AG10803 (cell line): Measurements from ENCODE around the gene MICALL1.

ENCODE experiments used
- DNase-seq: peaks from one replicate; pipeline ENCODE4 v3.0.0; 2010; ENCODE audit warnings: low read depth
- H3K4me3 ChIP-seq: 2 replicates; pipeline ENCODE4 v1.5.1; 2011; ENCODE audit warnings: mild to moderate bottlenecking, low read length, control low read depth
- CTCF ChIP-seq: conservative IDR thresholded peaks from 2 replicates; pipeline ENCODE4 v1.5.1; 2011; ENCODE audit warnings: mild to moderate bottlenecking, low read length, control low read depth, inconsistent platforms

The MICALL1 gene

DNA sequence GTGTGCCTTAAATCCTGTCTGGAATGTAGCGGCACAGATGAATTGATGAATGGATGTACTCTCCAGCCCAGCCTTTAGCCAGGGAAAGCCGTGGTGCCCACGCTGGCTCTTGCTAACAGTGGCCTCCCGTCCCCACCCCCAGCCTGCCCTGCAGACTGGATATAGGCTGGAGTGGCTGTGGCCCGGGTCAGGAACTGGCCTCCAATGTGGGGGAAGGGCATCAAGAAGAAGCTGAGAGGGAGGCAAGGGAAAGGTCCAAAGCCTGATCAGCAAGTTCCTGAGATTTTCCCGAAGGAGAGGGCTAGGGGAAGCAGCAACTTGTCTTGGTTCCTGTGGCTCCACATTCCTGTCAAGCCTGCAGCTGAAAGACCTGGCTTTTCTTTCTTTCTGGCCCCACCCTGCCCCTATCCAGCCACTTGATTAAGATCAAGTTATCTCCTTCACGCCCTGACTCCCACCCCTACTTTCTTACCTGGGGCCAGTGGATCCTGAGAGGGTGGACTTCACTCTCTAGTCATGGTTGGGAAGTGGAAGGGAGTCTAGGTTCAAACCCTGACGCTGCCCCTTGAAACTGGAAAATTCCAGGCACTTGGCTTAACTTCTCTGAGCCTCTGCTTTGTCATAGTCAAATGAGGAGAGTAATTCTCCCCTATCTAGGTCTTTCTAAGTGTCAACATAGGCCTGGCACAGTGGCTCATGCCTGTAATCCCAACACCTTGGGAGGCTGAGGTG lies 11.0 kb upstream of the MICALL1 start:
- DNase-seq: no peak
- no peak for TF ChIP-seq CTCF
- H3K4me3 ChIP-seq: no peak overlapping the region

DNA sequence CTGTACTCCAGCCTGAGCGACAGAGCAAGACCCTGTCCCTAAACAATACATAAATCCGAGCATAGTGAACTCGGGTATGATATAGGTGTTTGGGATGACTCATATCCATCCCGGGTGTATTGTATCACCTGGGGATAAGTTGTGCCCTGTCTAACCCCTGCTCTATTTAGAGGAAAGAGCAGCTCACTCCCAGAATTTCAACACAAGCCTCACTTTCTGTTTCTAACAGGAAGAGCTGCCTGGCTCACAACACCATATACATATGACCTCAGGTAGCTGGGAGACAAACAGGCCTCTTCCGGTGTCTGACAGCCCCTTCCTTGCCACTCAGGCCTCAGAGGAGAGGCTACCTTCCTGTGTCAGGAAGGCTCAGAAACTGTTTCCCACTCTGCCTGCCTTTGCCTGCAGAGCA lies 9.9 kb upstream of the MICALL1 start:
- no peak for TF ChIP-seq CTCF
- no peak overlapping the region for H3K4me3 ChIP-seq
- DNase-seq: no peak

DNA sequence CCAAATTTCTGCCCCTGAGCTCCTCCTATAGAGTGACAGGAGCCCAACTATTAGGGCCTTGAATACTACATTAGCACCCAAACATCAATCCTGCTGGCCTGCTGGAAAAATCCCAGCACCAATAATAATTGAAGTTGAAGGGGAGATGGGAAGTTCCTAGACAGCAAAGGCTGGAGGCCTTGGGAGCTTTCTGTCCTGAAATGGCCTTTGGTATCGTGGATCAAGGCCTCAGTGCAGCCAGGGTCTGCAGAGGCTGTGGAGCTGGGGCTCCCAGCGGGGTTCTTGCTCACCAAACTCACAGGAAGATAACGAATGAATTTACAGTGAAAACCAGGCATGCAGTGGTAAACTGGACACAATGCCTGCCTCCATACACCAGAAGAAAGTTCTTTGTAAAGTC lies 9.2 kb upstream of the MICALL1 start:
- no peak for TF ChIP-seq CTCF
- no peak overlapping the region for H3K4me3 ChIP-seq
- DNase-seq: no peak

DNA sequence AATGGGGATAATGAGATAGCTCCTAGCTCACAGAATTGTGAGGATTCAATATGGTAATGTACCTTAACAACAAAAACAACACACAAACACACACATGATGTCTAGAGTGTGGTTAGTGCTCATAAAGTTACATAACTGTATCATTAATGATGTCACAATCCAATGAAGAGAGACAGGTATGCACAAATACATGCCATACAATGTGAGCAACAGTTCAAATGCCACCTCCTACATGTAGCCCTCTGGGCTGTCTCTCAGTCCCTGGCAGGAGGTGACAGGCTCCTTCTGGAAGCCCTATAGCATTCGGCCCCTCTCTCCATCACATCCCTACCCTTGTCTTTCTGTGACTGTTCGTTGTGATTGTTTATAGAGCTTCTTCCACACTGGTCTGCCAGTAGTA lies 8.3 kb upstream of the MICALL1 start:
- no peak overlapping the region for H3K4me3 ChIP-seq
- DNase-seq: peak; percentile 40
- no peak for TF ChIP-seq CTCF

DNA sequence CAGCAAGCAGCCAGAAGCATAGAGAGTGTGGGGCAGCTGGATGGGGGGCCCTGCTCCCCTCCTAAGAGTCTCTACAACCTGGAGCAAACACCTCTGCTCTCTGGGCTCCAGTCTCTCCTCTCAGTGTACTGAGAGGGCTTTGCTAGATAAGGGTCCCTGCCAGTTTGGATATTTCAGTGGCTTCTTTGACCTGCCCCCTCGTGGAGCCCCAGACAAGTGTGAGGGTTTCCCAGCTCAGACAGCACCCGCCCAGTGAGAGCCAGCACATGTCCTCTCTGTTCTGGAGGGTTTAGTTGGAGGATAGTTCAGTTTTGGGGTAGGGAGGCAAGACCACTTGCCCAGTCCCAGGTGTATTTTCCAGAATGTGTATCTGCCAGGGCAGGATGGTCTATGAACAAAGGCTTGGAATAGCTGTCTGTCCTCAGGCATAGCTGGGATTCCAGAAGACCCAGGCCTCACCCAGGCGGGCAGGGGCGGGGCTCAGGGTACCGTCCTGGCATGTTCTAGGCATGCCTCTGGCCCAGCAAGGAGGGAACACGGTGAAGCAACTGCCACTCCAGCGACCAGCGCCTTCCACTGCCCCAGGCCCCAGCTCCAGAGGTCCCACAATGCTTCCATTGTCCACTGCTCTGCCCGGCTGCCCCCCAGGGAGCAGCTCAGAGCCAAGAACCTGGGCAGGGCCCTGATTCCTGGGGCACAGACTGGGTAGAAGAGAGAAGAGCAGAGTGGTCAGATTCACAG lies 7.5 kb upstream of the MICALL1 start:
- peak; percentile 18 for DNase-seq
- no peak for TF ChIP-seq CTCF
- no peak overlapping the region for H3K4me3 ChIP-seq

DNA sequence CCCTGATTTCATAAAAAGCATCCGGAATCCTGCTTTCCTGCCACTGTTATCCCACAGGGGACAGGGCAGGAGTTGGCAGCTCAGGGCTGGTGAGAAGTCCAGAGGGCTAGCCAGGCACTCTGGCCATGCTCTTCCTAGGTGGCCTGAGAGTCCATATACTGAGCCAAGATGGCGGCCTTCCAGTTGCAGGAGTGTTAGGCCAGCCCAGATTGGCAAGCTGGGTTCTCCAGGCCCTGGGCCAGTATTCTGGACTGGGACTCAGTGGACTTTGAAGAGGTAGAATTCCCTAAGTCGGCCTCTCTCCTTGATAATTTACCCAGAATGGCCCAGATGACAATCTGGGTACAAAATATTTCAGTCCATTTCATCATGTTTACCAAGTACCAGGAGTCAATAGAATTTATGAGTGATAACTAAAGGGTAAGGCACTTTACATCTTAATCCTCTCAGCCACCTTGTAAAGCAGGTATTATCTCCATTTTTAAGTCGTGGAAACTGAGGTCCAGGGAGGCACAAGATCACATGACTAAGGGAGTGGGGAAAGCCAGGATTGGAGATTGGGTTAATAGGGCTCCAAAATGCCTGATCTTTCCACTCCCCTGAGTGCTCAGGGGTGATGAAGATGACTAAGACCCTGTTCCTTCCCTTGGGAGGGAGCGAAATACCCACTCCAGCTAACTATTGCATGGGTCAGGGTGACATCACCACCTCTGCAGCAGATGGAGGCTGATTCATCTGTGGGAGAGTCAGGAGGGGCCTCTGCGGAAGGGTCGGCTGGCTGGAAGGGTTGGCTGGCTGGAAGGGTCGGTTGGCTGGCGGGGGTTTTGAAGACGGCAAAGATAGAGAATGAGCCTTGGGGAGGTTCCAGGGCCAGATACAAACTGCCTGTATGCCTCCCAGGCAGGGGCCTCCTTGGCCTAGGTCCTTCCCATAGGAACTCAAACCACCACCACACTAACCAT lies 1.2 kb upstream of the MICALL1 start:
- peak; percentile 98 for DNase-seq
- TF ChIP-seq CTCF: no peak
- peak overlapping the region; percentile 56 for H3K4me3 ChIP-seq
